HCT116 (cell line): ENCODE data around the gene PYDC1.
"Not testable (repeated sequence)": the region's sequence is repeated elsewhere in the genome, so short reads cannot be mapped to it uniquely, and the experiment has no call there.

Source experiments
- ATF3 ChIP-seq: IDR thresholded peaks from 2 replicates; pipeline ENCODE4 v1.6.1; 2012
- EGR1 ChIP-seq: IDR thresholded peaks from 2 replicates; pipeline ENCODE4 v1.6.1; 2012; ENCODE audit warnings: low read depth
- EZH2 ChIP-seq: fragments of 200-600 bp; sonication (generic); IDR thresholded peaks from 2 replicates; pipeline ENCODE4 v1.6.1; 2017; ENCODE audit warnings: antibody characterized with exemption, mixed run types
- EZH2phosphoT487 ChIP-seq: fragments of 200-600 bp; IDR thresholded peaks from 2 replicates; pipeline ENCODE4 v1.6.1; 2018; ENCODE audit warnings: antibody characterized with exemption, borderline replicate concordance
- MAX ChIP-seq: IDR thresholded peaks from 2 replicates; pipeline ENCODE4 v1.6.1; 2012
- POLR2A ChIP-seq: IDR thresholded peaks from 2 replicates; pipeline ENCODE4 v1.7.0; 2011; ENCODE audit warnings: borderline replicate concordance; ENCODE audit not compliant: insufficient read depth, insufficient read length; ENCODE audit errors: extremely low read depth
- RAD21 ChIP-seq: IDR thresholded peaks from 2 replicates; pipeline ENCODE4 v1.6.1; 2012; ENCODE audit warnings: low read depth, mild to moderate bottlenecking
- SIN3A ChIP-seq: IDR thresholded peaks from 2 replicates; pipeline ENCODE4 v1.6.1; 2012; ENCODE audit warnings: low read depth
- TCF7L2 ChIP-seq: IDR thresholded peaks from 2 replicates; pipeline ENCODE4 v1.7.0; 2011; ENCODE audit warnings: borderline replicate concordance, inconsistent platforms; ENCODE audit not compliant: insufficient read depth, insufficient read length; ENCODE audit errors: extremely low read depth
- YY1 ChIP-seq: IDR thresholded peaks from 2 replicates; pipeline ENCODE4 v1.6.1; 2011; ENCODE audit warnings: low read length, low read depth, moderate library complexity, mild to moderate bottlenecking; ENCODE audit not compliant: insufficient replicate concordance; ENCODE audit errors: extremely low read depth
- ZFX ChIP-seq: fragments of 450-650 bp; IDR thresholded peaks from 2 replicates; pipeline ENCODE4 v1.6.1; 2017
- ZNF274 ChIP-seq: fragments of 200-500 bp; sonication (Bioruptor generic); IDR thresholded peaks from 2 replicates; pipeline ENCODE4 v1.6.1; 2014; ENCODE audit warnings: mild to moderate bottlenecking, low read depth, low read length, inconsistent platforms
- TF ChIP-seq, protein P1 (sequence below), 3 experiments: fragments of 200-600 bp in 1 of 3; sonication (generic) in 1 of 3; IDR thresholded peaks in 2 of 3; conservative IDR thresholded peaks in 1 of 3; 2 replicates each; pipeline ENCODE4 v1.5.1; 2012 to 2017; ENCODE audit warnings: low read depth in 2 of 3, low read length in 2 of 3, antibody characterized with exemption in 1 of 3, borderline replicate concordance in 1 of 3, control low read depth in 1 of 3, mild to moderate bottlenecking in 1 of 3, mixed read lengths in 1 of 3, mixed run types in 1 of 3, moderate library complexity in 1 of 3; ENCODE audit not compliant: insufficient read depth in 1 of 3

GRCh38 chr16:31200111-31200510 lies 16.8 kb downstream of the PYDC1 start:
- TF ChIP-seq ZNF274, EZH2, MAX, YY1, ZFX, POLR2A, RAD21, ATF3, EGR1, TCF7L2, SIN3A, EZH2phosphoT487: not testable (repeated sequence)
- TF ChIP-seq, protein P1, sequence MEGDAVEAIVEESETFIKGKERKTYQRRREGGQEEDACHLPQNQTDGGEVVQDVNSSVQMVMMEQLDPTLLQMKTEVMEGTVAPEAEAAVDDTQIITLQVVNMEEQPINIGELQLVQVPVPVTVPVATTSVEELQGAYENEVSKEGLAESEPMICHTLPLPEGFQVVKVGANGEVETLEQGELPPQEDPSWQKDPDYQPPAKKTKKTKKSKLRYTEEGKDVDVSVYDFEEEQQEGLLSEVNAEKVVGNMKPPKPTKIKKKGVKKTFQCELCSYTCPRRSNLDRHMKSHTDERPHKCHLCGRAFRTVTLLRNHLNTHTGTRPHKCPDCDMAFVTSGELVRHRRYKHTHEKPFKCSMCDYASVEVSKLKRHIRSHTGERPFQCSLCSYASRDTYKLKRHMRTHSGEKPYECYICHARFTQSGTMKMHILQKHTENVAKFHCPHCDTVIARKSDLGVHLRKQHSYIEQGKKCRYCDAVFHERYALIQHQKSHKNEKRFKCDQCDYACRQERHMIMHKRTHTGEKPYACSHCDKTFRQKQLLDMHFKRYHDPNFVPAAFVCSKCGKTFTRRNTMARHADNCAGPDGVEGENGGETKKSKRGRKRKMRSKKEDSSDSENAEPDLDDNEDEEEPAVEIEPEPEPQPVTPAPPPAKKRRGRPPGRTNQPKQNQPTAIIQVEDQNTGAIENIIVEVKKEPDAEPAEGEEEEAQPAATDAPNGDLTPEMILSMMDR (IDR thresholded peaks at IDR 0.05 in 2 of 3, conservative IDR thresholded peaks at IDR 0.05 in 1 of 3; ENCODE audit: borderline replicate concordance in 1 of 3, insufficient read depth in 1 of 3, low read depth in 2 of 3, low read length in 2 of 3): not testable (repeated sequence)
